GM12891 (cell line): ENCODE results near the gene ARSK.

Experiments used
- POLR2A ChIP-seq: IDR thresholded peaks from 2 replicates; pipeline ENCODE4 v1.6.1; 2011; ENCODE audit warnings: low read depth, low read length, control low read depth
- POLR2AphosphoS5 ChIP-seq: IDR thresholded peaks from 2 replicates; pipeline ENCODE4 v1.6.1; 2011; ENCODE audit warnings: low read depth, low read length, control low read depth
- POU2F2 ChIP-seq: IDR thresholded peaks from 2 replicates; pipeline ENCODE4 v1.6.1; 2011; ENCODE audit warnings: low read depth, mild to moderate bottlenecking, control low read depth, low read length, moderate library complexity
- TAF1 ChIP-seq: IDR thresholded peaks from 2 replicates; pipeline ENCODE4 v1.6.1; 2011; ENCODE audit warnings: low read depth, low read length, control low read depth

DNA sequence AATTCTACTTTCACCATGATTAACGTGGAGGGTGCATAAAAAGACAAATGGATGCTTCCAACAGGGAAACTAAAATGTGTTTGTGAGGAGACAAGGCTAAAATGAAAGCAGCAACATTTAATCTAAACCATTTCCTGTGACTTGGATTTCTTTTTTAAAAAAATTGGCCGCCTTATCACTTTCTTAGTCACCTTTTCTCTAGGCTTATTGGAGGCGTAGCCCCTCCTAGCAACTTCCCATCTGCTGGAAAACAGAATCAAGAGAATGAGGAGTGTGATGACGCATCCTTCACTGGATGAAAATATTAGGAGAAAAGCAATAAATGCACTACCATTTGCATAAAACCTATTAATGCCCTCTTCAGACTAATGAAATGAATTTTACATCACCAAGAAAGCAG is 64.2 kb downstream of the ARSK start:
- TF ChIP-seq POLR2A (no peak), POLR2AphosphoS5 (no peak), TAF1 (no peak), POU2F2 (no peak)
